Measurements from ENCODE around the gene CLDN34. TPM values are rescaled to one million over a fixed set of nuclear protein-coding genes. Genes with fewer than 3 reads are reported as not detected.

Gene CLDN34
- total RNA-seq, 4 donors from 2014 or later, result not detected

DNA sequence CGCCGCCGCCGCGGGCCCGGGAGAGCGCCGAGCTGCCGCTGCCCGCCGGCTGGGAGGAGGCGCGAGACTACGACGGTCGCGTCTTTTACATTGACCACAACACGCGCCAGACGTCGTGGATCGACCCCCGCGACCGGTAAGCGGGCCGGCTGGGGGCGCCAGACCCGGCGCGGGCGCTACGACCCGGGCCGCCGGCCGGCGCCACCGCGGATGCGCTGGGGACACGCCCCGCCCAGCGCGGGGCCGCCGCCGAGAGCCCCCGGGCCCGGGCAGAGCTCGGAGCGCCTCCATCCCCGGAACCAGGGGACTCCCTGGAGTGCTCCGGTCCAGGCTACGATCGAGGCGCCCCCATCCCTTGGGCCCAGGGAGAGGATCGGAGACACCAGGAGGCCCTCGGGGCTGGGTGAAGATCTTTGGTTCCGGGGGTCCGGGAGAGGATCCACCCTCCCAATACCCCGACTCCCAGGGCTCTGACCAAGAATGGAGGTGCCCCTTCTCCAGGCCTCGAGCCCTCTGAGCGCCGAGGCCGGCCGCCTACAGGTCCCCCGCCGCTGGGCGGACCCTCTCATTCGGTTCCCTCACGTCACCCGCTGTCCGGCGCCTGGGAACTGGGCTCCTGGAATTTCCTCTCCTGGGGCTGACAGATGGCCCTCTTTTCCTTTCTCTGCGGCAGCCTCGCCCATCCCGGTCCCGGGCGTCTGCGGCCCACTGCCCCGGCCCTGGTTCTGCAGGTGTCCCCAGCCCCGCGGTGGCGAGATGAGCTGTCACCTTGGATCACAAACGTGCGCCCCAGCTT lies 48.8 kb downstream of the CLDN34 start:
- ATAC-seq, result peak; percentile 18
- Histone ChIP-seq H3K4me3 (peak overlapping the region; percentile 65 to 88), H3K27me3 (no peaks in the 10 kb centered on the region), H3K9me3 (no peaks in the 10 kb centered on the region), H3K4me1 (peaks cover 0 to 52% (median 14%) of the 10 kb centered on the region in 3 donors), H3K27ac (peak overlapping the region; percentile 89 to 95 (median 92)), H3K36me3 (no peaks in the 10 kb centered on the region)
- WGBS, 2 donors (ENCODE audit: low coverage in 1 of 2), result no CpG with 5 or more reads among the region's 87 CpGs
- TF ChIP-seq POLR2A (IDR thresholded peaks at IDR 0.05) (peak in 1 of 2 donors; percentile 7), POLR2AphosphoS5 (IDR thresholded peaks at IDR 0.05) (no peak), CTCF (IDR thresholded peaks at IDR 0.05) (peak in 2 of 4 experiments; percentile 5), EP300 (IDR thresholded peaks at IDR 0.05) (no peak)

GRCh38 chrX:10016519-10017132 lies 49.5 kb downstream of the CLDN34 start:
- H3K27me3 ChIP-seq, result no peaks in the 10 kb centered on the region
- H3K9me3 ChIP-seq, result no peaks in the 10 kb centered on the region
- H3K36me3 ChIP-seq, result no peaks in the 10 kb centered on the region
- peak overlapping the region; percentile 89 to 95 (median 92) for H3K27ac ChIP-seq
- WGBS, 2 donors (ENCODE audit: low coverage in 1 of 2), result 16 to 45% methylated on average over 6 to 9 of the region's 11 CpGs
- no peak for ATAC-seq
- peaks cover 0 to 55% (median 16%) of the 10 kb centered on the region in 3 donors for H3K4me1 ChIP-seq
- H3K4me3 ChIP-seq, result peak overlapping the region; percentile 65 to 88
- TF ChIP-seq EP300 (IDR thresholded peaks at IDR 0.05) (no peak), CTCF (IDR thresholded peaks at IDR 0.05) (no peak), POLR2A (IDR thresholded peaks at IDR 0.05) (no peak), POLR2AphosphoS5 (IDR thresholded peaks at IDR 0.05) (no peak)

- H3K27me3 ChIP-seq, result no peaks in the 10 kb centered on the region
- no peak for ATAC-seq
- TF ChIP-seq POLR2AphosphoS5 (IDR thresholded peaks at IDR 0.05) (no peak), EP300 (IDR thresholded peaks at IDR 0.05) (no peak), CTCF (IDR thresholded peaks at IDR 0.05) (no peak), POLR2A (IDR thresholded peaks at IDR 0.05) (no peak)
- no peaks in the 10 kb centered on the region for H3K36me3 ChIP-seq
- peaks cover 6 to 66% (median 23%) of the 10 kb centered on the region in 3 donors for H3K4me1 ChIP-seq
- peak overlapping the region in 1 of 2 donors; percentile 65 for H3K4me3 ChIP-seq
- no peaks in the 10 kb centered on the region for H3K9me3 ChIP-seq
- 28 to 44% methylated on average over 8 of the region's 8 CpGs for WGBS, 2 donors (ENCODE audit: low coverage in 1 of 2)
- peak overlapping the region; percentile 89 to 95 (median 92) for H3K27ac ChIP-seq
Measured at GRCh38 chrX:10017872-10018271, 50.7 kb downstream of the CLDN34 start.

Other genes starting within 250 kb of the CLDN34 start
- gene GPR143, start 201.5 kb upstream of the CLDN34 start, total RNA-seq, result not detected
- gene SHROOM2, start 180.9 kb upstream of the CLDN34 start, total RNA-seq, result 1 to 10 TPM in 3 of 4 donors, under 1 TPM in 1; 0.67 to 2.3 (median 1.6) TPM
- gene CLCN4, start 189.6 kb downstream of the CLDN34 start, total RNA-seq, result 1 to 10 TPM in 3 of 4 donors, under 1 TPM in 1; 0.16 to 2.3 (median 2.0) TPM

All from gastroesophageal sphincter (tissue), 4 donors.